AG08395 (cell line): Measurements from ENCODE around the gene PTPN1.
"Not testable (repeated sequence)": the region's sequence is repeated elsewhere in the genome, so short reads cannot be mapped to it uniquely, and the experiment has no call there.

ENCODE experiments used
- DNase-seq: peaks from one replicate; pipeline ENCODE4 v3.0.0; 2012; ENCODE audit warnings: mixed read lengths, low spot score

The PTPN1 gene

GRCh38 chr20:50481741-50482140 is 28.4 kb upstream of the PTPN1 start:
- no peak for DNase-seq

GRCh38 chr20:50482396-50482981 is 27.7 kb upstream of the PTPN1 start:
- DNase-seq = no peak

GRCh38 chr20:50484271-50484976 is 25.8 kb upstream of the PTPN1 start:
- no peak for DNase-seq

DNA sequence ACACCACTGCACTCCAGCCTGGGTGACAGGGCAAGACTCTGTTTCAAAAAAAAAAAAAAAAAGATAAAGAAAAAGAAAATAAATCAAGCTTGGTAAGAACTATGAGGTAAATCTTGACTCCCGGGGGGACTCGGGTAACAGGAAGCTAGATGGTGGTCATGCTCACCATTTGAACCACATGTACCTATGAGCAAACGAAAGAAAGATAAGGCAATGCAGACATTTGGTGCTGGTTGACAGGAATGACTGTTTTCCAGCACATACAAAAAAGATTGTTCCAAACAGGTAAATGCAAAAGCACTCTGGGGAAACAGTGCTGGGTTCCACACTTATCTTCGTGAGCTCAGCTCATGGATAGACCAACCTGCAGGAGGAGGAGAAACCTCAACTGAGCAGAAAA is 22.8 kb upstream of the PTPN1 start:
- DNase-seq = no peak

- no peak for DNase-seq
Observed at GRCh38 chr20:50488236-50488806, 21.9 kb upstream of the PTPN1 start.

DNA sequence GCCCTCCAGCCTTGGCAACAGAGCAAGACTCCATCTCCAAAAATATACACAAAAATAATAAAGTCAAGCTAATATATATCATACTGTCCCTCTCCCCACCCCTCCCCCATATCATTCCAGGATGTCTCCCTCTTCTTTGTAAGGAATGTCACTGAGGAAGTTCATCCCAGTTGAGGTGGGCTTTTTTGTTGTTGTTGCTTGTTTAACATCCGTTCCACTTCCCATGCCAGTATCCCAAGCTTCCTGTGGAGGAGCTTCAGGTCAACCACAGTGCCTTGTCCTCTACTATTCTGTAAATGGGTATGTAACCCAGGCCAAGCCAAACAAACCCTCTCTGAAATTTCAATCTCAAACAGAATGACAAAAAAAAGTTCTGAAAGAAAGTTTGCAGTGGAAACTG is 19.0 kb upstream of the PTPN1 start:
- DNase-seq = no peak

GRCh38 chr20:50491926-50492634 is 18.1 kb upstream of the PTPN1 start:
- no peak for DNase-seq

GRCh38 chr20:50493881-50494253 is 16.3 kb upstream of the PTPN1 start:
- DNase-seq = no peak

DNA sequence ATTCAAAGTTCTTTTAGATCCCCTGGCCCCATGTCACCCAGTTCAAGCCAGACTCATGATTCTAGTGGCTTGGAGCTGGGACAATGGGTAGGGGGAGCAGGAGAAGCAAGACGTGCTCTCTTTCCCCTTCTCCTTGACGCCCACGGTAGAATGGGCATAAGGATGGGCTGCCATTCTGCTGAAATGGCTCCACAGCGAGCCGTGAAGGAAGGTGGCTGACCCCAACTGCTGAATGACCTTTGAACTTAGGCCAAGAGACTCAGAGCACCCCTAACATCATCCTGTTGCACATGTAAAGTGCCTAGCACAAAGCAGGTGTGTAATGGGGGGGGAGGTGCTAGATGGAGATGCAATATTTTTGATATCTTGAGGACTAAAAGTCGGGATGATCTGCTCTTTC is 15.8 kb upstream of the PTPN1 start:
- no peak for DNase-seq

DNA sequence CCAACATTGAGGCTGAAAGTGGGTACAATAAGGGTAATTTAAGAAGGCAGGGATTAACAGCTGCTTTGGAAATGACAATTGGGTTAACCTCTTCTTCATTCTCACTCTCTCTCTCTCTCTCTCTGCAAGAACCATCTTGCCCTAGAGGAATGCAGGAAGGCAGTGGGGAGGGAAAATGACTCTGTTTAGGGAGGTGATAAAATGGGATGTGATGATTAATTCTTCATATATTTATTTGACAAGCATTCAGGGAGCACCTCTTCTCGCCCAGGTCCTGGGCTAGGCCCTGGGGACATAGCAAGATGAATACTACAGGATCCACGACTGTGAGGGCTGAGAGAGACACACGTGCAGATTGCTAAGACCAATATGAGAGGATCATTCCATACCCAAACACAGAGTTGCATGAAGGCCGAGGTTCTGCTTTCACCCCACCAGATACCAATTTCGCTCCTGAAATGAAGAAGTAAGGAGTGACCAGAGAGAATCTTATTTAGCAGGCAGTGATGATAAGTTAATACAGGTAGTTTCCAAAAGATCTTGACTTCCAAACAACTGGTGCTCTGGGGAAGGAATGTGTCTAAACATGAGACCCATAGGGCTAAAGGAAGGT is 13.3 kb upstream of the PTPN1 start:
- DNase-seq = no peak

DNA sequence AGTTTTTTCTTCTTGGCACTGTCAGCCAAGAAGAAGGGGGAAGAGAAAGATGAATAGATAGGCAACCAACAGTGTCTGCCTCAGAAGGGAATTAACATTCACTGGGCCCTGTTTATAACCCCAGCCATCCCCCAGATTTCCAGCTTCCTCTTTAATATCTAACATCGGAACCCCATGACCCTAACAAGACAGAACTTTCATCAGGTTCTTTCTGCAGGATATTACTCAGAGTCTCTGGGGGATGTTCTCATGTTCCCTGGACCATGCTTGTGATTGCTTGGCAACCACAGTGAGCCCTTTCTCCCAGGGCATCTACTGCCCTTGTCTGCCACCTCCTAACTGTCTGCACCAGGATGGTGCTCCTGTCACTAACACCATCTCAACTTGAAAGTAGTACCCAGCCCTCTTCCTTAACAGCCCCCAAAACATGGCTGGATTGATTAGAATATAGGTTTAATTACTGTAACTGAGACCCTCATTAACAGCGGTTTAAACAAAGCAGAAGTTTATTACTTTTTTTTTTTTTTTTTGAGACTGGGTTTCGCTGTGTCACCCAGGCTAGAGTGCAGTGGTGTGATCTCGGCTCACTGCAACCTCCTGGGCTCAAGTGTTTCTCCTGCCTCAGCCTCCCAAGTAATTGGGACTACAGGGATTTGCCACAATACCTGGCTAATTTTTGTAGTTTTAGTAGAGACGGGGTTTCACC is 12.0 kb upstream of the PTPN1 start:
- DNase-seq = peak; percentile 55

DNA sequence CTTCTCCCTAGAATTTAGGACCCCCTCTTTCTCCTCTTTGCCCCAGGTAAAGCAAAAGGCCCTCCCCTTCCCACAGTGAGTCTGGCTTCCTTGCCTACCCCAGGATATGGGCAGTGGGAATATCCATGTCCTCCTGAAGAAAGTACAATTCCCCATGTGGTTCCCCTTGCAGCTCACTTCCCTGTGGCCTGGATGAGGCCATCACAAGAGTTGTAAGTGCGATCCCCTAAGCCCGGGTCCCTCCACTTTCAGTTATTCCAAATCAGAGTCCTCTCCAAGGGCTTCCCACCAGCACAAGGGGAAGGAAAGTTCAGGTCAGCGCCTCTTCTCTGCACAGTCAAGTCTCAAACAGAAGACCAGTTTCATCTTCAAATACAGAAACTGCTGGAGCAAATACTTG is 10.2 kb upstream of the PTPN1 start:
- DNase-seq = no peak

GRCh38 chr20:50501972-50502745 is 8.0 kb upstream of the PTPN1 start:
- DNase-seq = no peak

DNA sequence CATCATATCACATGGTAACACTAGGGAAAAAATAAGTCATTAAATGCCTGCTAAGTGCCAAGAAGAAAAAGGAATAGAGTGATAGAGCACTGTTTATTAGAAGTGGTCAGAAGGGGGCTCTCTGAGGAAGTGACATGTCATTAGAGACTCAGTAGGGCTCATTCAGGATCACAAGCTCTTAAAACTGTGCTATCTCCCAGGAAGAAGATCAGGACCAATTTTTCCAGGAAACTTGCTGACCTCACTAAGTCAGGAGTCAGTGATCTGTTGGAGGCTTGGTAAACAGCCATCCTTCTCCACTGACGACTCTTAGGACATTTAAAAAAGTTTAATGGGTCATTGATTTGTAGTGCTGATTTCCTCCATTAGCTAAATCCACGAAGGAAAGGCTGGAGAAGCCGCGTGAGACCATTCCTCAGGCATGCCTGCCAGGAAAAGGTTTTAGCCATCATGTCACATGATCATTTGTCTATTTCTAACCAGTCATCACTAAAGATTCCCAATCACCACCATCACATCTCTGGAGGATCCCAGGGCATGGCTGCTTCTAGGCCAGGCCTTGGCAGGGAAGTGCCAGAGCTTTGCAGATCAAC is 5.9 kb upstream of the PTPN1 start:
- no peak for DNase-seq

DNA sequence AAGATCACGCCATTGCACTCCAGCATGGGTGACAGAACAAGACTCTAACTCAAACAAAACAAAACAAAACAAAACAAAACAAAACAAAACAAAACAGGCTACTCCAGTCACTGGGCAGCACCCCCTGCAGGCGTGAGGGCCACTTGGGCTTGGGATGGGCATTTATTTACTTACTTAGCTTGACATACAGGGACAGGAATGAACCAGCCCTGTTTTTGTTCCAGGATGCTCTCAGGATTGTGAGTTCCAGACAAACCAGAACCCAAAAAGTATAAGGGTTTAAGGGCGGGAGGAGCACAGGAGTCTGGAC is 4.0 kb upstream of the PTPN1 start:
- DNase-seq = no peak

- not testable (repeated sequence) for DNase-seq
Observed at GRCh38 chr20:50507745-50508144, 2.4 kb upstream of the PTPN1 start.

DNA sequence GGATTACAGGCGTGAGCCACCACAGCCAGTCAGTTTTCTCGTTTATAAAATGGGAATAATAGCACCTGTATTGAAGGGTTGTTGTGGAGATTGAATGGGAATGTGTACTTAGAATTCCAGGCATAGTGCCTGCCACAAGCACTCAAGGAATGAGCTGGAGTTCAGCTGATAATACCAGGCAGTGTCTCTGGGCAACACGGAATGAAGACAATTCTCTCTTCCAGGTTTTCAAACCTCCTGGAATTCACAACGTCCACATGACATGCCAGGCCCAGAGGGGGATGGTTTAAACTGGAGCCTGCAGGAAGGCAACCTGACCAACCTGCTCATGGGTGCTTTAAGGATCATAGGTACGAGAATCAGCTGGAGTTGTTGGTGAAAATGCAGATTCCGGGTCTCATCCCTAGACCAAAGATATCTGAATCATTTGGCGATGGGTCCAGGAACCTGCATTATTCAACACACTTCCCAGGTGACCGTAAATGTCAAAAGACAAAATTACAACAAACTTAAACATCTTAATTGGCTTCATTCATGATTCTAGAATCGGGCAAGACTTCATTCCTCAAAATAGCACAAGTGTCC is 1.9 kb upstream of the PTPN1 start:
- DNase-seq = no peak

DNA sequence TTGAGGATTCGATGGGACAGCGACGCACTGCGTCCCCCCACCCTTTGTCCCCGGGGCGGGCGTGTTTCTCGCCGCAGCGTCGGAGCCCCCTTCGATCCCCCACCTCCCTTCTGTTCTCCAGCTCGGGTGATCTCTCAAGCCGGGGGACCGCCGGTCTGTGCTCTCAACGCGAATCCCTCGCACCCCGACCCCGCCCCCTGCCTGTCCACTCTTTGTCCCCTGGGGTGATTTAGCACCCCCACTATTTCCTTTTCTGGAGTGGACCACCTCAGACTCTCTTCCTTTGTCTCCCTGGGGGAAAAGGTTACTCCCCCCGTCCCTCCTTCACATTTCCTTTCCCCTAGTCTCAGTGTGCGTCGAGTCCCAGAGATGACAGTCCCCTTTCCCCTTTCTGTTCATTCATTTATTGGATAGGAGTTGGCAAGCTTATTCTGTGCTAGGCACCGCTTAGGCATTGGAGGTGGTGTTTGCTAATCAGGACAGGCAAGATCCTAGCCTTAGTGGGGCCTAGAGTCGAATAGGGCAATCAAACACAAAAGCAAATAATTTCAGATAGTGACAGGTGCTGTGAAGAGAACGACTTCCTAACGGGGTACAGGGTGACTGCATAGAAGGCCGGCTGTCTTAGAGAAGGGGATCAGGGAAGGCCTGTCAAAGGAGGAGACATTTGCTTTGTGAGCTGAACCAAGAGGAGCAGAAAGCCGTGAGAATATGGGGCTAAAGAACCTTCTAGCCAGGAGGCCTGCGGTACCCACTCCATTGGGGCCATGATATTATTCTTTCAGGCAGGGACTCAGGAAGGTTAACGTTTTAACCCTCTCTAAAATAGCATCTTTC is 741 bp downstream of the PTPN1 start:
- DNase-seq = no peak

DNA sequence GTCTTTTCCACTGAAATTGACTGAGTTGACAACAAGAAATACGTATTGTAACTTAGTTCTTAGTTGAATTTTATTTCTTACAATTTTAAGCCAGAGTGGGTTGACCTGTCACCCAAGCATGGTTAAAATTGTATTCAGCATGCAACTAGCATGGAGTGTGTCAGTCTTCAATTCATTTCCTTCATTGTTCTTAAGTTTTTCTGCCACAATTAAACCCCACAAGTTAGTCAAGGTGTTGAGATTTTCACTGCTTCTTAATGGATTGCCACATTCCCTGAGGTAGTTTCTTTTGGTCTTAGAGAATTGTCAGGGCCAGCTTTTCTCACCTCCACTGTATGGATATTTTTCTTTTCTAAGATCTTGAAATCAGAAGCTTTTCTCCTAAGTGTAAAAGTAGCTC is 2.1 kb downstream of the PTPN1 start:
- no peak for DNase-seq
